Left renal pelvis (tissue), 4 donors: Measurements from ENCODE around the gene ANKRD13B. TPM values are rescaled to one million over a fixed set of nuclear protein-coding genes. Genes with fewer than 3 reads are reported as not detected.
"Not testable (repeated sequence)": the region's sequence is repeated elsewhere in the genome, so short reads cannot be mapped to it uniquely, and the experiment has no call there.

Source experiments
- DNase-seq, 4 donors: peaks; one replicate each; pipeline ENCODE4 v3.0.0-alpha.2; 2013; ENCODE audit warnings: low read depth in 4 of 4, low spot score in 3 of 4
- polyA plus RNA-seq, 4 donors: library from polyadenylated mRNA; unstranded; fragments of 120-200 nt; gene quantifications; one replicate each; pipeline ENCODE4 v1.2.1, GENCODE V29; 2013; ENCODE audit not compliant: insufficient read length in 4 of 4

ANKRD13B gene
- polyA plus RNA-seq, 4 donors, result 8.7 to 30.4 (median 14.0) TPM

DNA sequence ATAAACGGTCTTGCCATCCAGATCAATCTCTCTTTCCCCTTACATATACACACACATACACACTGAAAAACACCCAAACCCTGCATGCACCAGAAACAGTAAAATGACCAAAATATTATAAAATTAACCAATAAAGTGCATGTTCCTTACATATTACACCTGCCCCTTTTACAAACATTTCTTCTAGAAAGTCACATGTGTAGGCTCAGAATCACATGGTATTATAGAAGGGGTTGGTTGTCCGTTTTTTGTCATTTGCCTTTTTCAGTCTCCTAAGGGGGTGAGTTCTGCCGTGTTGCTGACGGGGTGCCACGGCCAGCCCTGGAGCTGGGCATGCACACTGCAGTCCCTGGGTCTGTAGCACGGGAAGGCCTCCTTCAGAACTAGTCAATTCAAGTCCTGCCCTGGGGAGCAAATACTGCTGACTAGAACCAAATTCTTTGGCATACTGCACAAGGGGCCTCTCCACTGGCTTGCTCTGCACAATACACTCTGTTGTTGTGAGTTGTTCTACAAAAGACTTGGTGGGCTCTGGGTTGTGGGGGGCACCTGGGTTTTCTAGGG is 37.8 kb downstream of the ANKRD13B start:
- DNase-seq, result no peak

DNA sequence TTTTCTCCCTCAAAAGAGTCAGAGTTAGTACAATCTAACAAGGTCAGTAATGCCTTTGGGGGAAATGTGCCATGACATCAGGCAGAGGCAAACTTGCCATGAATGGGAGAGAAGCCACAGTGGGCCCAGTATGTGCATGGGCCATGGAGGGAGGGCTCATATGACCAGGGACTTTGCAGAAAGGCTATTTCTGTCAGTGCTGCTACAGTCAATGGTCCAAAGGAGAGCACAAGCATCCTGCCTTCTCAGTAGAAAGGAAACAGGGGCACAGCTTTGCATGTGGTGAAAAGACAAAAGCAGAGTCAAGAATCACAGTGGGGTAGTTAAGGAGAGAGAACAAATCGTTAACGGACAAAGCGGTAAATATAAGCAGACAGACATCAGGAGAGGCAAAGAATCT is 41.0 kb downstream of the ANKRD13B start:
- no peak for DNase-seq

DNA sequence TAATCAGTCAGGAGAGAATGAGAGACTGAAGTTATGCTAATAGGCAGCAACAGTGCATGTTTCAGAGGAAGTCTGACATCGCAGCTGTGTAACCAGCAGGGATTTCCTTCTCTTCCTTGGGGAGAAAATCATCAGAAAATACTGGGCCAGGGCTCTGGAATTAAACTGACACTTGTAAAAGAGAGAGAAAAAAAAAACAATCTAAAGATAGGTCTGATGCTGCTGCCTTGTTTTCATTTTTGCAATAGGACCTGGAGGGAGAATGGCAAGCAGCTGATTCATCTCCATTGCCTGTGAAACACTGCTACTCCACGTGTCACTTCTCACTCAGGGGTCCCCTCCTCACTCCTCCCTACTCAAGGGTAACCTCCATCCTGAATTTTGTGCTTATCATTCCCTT is 47.5 kb downstream of the ANKRD13B start:
- no peak for DNase-seq

DNA sequence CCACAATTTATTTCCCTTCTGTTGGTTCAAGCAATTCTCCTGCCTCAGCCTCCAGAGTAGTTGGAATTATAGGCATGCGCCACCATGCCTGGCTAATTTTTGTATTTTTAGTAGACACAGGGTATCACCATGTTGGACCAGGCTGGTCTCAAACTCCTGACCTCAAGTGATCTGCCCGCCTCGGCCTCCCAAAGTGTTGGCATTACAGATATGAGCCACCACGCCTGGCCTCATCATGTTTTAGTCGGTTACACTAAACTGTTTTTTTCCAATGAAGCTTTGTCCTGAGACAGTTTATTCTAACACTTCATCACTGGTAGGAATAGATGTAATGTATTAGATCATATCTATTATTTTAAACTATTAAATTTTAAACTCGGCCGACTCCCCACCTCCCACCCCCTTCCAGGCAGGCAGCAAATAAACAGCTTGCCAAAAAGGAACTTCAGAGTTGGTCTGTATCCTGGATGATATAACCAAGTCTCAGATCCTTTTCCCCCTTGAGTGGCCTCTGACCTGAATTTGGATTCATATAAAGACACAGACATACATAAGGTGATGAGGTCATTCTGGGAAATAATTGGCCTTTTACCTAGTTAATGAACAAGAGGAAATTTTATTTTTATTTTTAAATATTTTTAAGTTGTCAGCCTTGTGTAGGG is 48.2 kb downstream of the ANKRD13B start:
- no peak for DNase-seq

DNA sequence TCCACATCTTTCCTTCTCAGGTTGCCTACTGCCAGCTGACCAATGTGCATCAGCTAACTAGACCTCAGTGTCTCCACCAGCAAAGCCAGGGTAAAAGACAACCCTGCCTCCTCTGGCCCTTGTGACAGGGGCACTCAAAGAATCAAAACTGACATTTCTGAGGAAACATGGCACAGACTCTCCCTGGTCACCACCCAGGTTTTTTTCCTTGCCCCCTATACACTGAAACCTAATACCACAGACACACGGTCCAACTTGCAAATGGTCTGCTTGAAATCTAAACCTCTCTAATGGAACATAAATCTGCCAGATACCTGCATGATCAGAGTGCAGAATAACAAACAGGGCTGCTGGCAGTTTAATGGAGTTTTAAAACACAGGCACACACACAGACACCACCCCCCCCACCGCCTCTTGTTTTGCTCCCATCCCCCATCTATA is 49.3 kb downstream of the ANKRD13B start:
- peak in 1 of 4 donors; percentile 82 for DNase-seq

DNA sequence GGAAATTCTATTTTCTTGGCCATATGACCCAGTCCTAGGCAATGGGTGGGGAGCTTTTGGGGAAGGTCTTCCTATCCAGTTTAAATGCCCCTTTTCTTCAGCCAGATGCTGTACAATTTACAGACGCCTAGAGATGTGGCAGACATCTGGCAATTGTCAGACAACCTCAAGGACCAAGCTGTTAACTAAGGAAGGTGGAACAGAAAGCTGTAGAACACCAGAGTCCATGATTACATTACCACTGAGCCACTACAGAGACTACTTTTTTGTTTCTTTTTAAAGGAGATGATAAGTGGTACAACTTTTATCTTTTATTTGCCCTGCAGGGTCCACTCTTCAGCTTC is 50.9 kb downstream of the ANKRD13B start:
- DNase-seq, result no peak

DNA sequence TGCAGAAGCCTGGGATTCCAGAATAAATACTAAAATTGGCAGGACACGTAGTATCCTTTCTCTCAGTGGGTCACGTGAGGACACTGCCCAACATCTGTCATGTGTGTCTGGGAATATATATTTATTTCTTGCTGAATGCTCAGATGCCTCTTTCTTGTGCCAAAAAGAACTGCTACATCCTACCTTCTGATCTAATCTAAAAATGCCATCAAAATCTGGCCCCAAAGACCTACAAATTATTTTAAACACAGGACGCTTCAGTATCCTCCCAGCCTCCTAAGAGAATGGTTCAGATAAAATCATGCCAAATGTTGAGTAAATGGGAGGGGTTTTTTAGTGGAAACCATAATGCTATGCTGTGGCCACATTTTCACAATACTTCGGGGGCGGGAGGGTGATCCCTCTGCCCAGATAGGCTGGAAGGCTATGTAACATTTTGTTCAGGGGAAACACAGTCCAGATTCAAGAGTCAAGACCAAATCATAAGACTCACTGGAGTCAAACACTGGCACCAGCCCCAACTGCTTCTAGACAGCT is 52.7 kb downstream of the ANKRD13B start:
- DNase-seq, result no peak

DNA sequence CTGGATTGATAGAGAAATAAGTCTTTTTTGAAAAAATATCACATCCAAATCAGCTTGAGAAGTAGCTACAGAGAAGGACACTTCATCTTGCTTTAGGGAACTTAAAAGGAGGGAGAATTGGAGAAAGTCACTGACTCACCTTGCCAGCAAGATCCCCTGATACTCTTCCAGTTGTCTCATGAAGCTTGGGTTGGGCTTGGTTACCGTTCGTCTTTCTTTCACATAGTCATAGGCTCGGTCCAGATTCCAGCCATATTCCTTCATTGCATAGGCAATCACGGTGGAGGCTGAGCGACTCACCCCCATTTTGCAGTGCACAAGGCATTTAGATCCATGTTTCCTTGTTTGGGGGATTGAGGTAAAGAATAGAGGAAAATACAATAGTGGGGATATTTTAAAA is 55.1 kb downstream of the ANKRD13B start:
- DNase-seq, result no peak

DNA sequence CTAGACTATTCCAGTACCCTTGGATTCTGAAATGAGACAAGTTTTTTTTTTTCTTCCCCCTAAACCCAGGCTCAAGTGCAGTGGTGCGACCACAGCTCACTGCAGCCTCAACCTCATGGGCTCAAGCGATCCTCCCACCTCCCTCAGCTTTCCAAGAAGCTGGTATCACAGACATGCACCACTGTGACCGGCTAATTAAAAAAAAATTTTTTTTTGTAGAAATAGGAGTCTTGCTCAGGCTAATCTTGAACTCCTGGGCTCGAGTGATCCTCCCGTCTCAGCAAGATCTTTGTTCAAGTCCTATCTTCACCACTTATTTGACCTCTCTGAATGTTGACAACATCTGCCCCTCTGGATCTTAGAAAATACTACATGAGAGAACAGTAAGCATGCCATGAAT is 56.4 kb downstream of the ANKRD13B start:
- no peak for DNase-seq

DNA sequence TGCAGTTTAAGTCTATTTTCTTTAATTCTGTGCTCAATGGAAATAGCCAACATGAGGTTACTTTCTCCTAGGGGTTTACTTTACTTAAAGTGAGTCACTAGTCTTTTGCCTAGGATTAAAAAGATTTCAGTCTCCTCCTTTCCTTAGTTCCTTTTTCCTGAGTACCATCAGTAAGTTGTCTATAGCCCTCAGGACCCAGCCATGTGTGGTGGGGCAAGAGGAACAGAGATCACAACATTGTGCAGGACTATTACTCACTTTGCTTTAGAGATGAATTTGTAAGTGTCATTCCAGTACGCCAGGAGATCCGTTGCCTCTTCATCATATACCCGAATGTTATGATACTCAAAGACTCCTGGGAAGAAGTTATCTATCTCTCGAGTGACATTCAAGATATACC is 57.5 kb downstream of the ANKRD13B start:
- no peak for DNase-seq

DNA sequence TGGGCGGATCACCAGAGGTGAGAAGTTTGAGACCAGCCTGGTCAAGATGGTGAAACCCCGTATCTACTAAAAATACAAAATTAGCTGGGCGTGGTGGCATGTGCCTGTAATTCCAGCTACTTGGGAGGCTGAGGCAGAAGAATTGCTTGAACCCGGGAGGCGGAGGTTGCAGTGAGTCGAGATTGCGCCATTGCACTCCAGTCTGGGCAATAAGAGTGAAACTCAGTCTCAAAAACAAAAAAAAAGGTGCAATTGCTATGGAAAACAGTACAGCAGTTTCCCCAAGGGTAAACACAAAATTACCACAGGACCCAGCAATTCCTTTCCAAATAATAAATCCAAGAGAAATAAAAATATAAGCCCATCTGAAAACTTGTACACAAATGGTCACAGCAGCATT is 59.0 kb downstream of the ANKRD13B start:
- DNase-seq, result not testable (repeated sequence)

DNA sequence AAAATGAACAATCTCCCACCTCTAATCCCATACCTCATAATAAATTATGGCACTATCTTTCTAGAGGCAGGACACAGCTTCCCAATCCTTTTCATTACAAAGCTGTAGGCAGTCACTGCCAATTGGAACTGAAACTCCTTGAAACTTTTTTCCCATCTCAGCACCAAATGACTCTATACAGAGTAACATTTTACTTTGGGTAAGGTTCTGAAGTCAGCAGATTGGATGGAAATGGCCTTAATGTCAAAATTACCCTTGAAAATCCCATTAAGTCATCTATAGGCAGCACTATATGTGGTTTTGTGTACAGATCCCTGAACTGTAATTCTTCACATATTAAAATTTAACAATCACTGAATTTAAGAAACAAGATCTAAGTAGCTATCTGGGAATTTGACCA is 60.0 kb downstream of the ANKRD13B start:
- no peak for DNase-seq

DNA sequence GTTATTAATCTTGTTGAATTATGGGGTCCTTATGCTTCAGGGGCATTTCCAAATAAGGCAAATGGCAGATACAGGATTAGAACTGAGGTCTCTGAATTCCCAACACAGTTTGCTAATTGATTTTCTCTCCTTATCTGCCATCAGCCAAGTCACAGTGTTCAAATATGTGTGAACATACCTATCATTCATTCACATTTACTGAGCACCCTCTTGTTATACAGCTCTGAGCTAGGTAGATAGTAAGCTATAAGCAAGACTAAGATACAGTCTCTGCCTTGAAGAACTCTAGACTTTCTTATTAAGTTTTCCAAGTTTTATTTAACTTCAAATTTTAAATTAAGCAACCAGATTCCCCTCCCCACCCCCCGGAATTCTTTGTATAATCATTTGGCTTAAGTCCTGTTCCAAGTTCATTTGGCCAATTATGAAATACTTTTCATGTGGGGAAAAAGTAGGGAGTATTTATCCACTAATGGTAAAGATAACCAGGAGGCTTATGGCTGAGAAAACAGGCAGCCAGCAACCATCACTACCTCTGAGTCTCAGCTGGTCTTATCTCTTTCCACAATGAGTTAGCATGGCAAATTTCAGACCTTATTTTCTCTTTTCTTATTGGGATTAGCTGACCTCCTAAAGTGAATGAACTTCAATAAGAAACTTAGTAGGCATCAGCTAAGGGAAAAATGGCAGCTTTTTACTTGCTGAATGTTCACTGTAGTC is 61.2 kb downstream of the ANKRD13B start:
- DNase-seq, result no peak

DNA sequence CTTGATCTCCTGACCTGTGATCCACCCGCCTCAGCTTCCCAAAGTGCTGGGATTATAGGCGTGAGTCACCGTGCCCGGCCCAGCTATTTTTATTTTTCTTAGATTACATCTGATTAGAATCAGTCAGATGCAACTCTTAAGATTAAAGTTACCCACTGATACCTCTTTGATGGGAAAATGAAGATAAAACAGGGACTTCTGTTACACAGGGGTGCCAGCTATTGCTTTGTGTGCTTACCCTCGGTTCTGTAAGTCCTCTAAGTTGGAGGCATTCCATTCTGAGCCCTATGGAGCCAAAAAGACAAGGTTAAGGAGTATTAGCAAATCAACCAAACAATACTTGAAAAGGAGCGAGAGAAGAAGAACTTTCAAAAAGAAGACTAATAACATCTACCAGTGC is 62.4 kb downstream of the ANKRD13B start:
- DNase-seq, result no peak

DNA sequence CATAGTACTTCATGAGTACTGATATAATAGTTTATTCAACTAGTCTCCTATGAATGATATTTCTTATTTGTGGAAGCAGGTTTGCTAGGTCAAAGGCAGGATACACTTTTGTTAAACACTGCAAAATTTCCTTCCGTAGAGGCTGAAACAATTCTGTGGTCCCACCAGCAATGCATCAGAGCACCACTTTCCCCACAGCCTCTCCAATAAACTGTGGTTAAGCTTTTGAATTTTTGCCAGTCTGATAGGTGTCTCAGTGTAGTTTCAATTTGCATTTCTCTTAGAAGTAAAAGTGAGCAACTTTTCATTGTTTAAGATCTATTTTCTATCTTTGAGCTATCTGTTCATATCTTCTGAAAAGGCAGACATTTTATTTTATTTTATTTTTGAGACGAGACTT is 66.2 kb downstream of the ANKRD13B start:
- DNase-seq, result no peak

DNA sequence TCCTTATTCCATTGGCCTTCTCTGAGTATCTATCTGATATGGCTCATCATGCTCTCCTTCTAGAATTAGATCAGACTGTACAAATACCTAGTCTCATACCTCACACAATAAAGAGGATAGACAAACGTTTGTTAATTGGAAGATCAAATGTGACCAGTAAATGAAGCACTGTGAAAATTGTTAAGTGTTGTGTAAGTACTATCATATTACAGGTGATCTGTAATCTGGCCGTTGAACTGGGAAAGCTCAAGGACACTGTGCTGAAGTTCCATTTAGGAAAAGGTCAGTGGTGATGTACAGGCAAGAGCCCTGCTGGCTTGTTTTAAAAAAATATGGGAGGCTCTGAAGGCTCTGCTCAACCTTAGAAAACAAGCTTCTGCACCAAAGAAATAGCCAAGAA is 68.3 kb downstream of the ANKRD13B start:
- DNase-seq, result no peak

DNA sequence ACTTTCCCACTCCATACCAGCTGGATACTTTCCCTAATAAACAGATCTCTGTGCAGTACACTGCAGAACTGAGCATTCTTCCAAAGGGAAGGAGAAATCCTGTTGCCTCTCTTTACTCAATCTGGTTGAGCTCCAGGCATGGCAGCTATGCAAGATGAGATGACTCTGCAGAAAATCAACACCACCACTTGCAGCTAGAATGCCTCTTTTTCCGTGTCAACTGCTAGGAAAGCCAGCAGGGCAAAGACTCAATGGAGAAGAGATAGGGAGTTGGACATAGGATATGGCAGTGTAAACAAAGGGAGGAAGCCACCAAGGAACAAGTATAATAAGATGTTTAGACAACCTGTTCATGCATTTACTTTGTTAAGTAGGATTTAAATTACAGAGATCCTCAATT is 70.2 kb downstream of the ANKRD13B start:
- no peak for DNase-seq

Other genes starting within 250 kb of the ANKRD13B start
- gene TAOK1, start 202.8 kb upstream of the ANKRD13B start, polyA plus RNA-seq, result 10 to 100 TPM; 41.1 to 50.7 (median 47.2) TPM
- gene ABHD15, start 26.1 kb upstream of the ANKRD13B start, polyA plus RNA-seq, result 1 to 10 TPM; 6.4 to 8.1 (median 6.8) TPM
- 10 to 100 TPM; 27.1 to 48.7 (median 31.7) TPM for gene TP53I13, start 24.4 kb upstream of the ANKRD13B start, polyA plus RNA-seq
- gene GIT1, start 3.5 kb upstream of the ANKRD13B start, polyA plus RNA-seq, result 10 to 100 TPM; 36.9 to 54.5 (median 41.7) TPM
- gene CORO6, start 29.8 kb downstream of the ANKRD13B start, polyA plus RNA-seq, result 1 to 10 TPM; 2.6 to 4.9 (median 3.3) TPM